Activated T-cell treated with anti-CD3 and anti-CD28 coated beads, Interleukin-2, amount 50 U/mL, for 72 hours (primary cell): Measurements from ENCODE around the gene HMCN2. TPM values are rescaled to one million over a fixed set of nuclear protein-coding genes. Genes with fewer than 3 reads are reported as not detected.

Experiments
- ATAC-seq, 2 donors: fragments of 150-1000 bp; cut with Tn5 transposase; replicated peaks in 1 of 2; 2 replicates each; pipeline ENCODE4 v1.10.0; 2021; ENCODE audit warnings: moderate library complexity in 2 of 2, mild to moderate bottlenecking in 1 of 2
- DNase-seq, 2 donors: peaks; one replicate each; pipeline ENCODE4 v3.0.0; 2021 to 2022; ENCODE audit warnings: mixed read lengths in 1 of 2
- H3K27ac Mint-ChIP-seq: one replicate; pipeline ENCODE4 v1.8.0; 2022; ENCODE audit warnings: mild to moderate bottlenecking, moderate library complexity, mixed read lengths
- H3K27me3 Mint-ChIP-seq: one replicate; pipeline ENCODE4 v1.8.0; 2022; ENCODE audit warnings: low read depth, mixed read lengths
- H3K36me3 Mint-ChIP-seq, 2 donors: one replicate each; pipeline ENCODE4 v1.8.0; 2022; ENCODE audit warnings: mixed read lengths in 2 of 2, mild to moderate bottlenecking in 1 of 2; ENCODE audit not compliant: insufficient read depth in 2 of 2
- H3K4me1 Mint-ChIP-seq: one replicate; pipeline ENCODE4 v1.8.0; 2022; ENCODE audit warnings: low read depth, mixed read lengths
- H3K4me3 Mint-ChIP-seq, 2 donors: one replicate each; pipeline ENCODE4 v1.8.0; 2022; ENCODE audit warnings: mild to moderate bottlenecking in 2 of 2, mixed read lengths in 2 of 2, moderate library complexity in 2 of 2
- H3K9me3 Mint-ChIP-seq, 2 donors: one replicate each; pipeline ENCODE4 v1.8.0; 2022; ENCODE audit warnings: mixed read lengths in 2 of 2
- total RNA-seq, 2 donors: library from RNA; stranded (reverse); gene quantifications; one replicate each; pipeline ENCODE4 v1.2.3, GENCODE V29; 2022

Gene HMCN2
- total RNA-seq, 2 donors from 2014 or later = 0.12 to 0.17 TPM

DNA sequence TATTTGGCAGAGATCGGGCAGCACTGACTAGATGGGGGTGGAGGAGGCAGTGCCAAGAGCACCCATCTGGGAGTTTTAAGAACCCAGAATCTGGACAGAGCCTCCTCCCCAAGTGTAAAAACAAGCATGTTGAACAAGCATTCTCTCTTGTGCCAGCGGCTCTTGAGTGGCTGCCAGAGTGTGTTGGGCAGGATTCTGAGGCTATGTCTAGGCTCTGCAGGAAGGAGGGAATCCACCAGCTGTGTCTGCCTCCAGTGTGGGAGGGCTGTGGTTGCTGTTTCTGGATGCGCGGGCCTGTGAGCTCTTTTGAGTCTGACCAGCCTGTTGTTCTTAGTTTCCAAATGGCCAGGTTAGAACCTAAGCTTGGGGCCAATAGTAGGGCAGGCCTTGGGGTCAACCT, 39.8 kb downstream of the HMCN2 start:
- H3K4me3 Mint-ChIP-seq = no peak overlapping the region
- H3K27me3 Mint-ChIP-seq = peaks cover 2% of the 10 kb centered on the region
- H3K9me3 Mint-ChIP-seq = no peaks in the 10 kb centered on the region
- ATAC-seq = no peak
- no peaks in the 10 kb centered on the region for H3K36me3 Mint-ChIP-seq
- no peaks in the 10 kb centered on the region for H3K4me1 Mint-ChIP-seq
- DNase-seq = no peak
- no peak overlapping the region for H3K27ac Mint-ChIP-seq

DNA sequence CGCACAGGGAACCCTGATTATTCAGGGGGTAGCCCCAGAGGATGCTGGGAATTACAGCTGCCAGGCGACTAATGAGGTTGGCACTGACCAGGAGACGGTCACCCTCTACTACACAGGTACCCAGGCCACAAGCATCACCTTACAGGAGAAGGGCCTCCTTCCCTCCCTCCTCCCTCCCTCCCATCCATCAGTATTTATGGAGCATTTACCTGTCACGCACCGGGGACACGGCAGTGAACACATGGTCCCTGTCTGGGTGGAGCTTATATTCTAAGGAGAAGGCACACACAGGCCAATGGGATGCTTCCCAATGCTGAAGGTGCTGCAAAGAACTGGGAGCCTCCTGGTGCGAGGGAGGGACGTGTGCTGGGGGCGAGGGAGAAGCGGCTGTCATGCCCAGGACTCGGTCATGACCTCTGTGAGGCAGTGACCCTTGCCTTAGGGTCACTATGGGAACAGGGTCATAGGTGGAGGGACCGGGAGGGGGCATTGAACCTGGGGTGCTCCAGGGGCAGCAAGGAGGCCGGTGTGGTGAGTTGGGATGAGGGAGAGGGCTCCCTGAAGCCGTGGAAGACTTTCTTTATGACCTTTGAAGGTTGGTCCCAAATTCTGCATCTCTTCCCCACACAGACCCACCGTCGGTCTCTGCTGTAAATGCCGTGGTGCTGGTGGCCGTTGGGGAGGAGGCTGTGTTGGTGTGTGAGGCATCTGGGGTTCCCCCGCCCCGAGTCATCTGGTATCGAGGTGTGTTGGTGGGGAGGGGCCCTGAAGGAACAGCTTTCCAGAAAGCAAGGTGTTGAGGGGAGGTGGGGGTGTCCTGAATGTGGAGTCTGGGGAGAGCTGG, 41.5 kb downstream of the HMCN2 start:
- H3K4me3 Mint-ChIP-seq = no peak overlapping the region
- no peaks in the 10 kb centered on the region for H3K36me3 Mint-ChIP-seq
- no peak for DNase-seq
- H3K27me3 Mint-ChIP-seq = no peaks in the 10 kb centered on the region
- no peak for ATAC-seq
- H3K27ac Mint-ChIP-seq = no peak overlapping the region
- H3K9me3 Mint-ChIP-seq = no peaks in the 10 kb centered on the region
- H3K4me1 Mint-ChIP-seq = no peaks in the 10 kb centered on the region

DNA sequence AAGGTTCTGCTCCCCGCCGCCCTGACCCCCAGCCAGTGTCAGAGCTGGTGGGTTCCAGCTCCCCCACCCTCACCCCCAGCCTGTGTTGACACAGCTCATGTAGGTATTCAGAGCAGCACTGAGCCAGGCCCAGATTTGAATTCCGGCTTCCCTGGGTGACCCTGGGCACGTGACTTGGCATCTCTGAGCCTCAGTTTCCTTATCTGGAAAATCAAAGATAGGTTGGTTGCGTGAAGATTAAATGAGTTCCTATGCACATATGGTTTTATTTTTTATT, 42.0 kb downstream of the HMCN2 start:
- no peak overlapping the region for H3K27ac Mint-ChIP-seq
- no peaks in the 10 kb centered on the region for H3K9me3 Mint-ChIP-seq
- no peak for DNase-seq
- H3K4me3 Mint-ChIP-seq = no peak overlapping the region
- no peaks in the 10 kb centered on the region for H3K4me1 Mint-ChIP-seq
- H3K36me3 Mint-ChIP-seq = no peaks in the 10 kb centered on the region
- H3K27me3 Mint-ChIP-seq = no peaks in the 10 kb centered on the region
- no peak for ATAC-seq

DNA sequence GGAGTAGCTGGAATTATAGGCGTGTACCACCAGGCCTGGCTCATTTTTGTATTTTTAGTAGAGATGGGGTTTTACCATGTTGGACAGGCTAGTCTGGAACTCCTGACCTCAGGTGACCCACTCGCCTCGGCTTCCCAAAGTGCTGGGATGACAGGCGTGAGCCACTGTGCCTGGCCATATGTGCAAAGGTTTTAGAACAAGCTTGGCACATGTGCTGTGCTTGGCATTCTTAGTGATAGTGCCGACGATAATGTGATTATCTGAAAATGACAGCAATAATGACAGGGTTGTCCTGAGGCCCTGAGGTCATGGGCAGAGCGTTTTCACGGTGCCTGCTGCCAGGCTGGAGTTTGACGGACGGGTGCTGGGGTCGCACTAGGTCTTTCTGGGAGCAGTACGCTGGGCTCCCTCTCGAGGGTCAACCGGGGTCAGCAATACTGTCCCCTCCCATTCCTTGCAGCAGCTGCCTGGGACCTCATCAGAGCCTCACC, 42.6 kb downstream of the HMCN2 start:
- Mint-ChIP-seq H3K4me1 (no peaks in the 10 kb centered on the region), H3K27ac (no peak overlapping the region), H3K4me3 (no peak overlapping the region), H3K9me3 (no peaks in the 10 kb centered on the region), H3K36me3 (no peaks in the 10 kb centered on the region), H3K27me3 (no peaks in the 10 kb centered on the region)
- ATAC-seq (no peak), DNase-seq (no peak)

DNA sequence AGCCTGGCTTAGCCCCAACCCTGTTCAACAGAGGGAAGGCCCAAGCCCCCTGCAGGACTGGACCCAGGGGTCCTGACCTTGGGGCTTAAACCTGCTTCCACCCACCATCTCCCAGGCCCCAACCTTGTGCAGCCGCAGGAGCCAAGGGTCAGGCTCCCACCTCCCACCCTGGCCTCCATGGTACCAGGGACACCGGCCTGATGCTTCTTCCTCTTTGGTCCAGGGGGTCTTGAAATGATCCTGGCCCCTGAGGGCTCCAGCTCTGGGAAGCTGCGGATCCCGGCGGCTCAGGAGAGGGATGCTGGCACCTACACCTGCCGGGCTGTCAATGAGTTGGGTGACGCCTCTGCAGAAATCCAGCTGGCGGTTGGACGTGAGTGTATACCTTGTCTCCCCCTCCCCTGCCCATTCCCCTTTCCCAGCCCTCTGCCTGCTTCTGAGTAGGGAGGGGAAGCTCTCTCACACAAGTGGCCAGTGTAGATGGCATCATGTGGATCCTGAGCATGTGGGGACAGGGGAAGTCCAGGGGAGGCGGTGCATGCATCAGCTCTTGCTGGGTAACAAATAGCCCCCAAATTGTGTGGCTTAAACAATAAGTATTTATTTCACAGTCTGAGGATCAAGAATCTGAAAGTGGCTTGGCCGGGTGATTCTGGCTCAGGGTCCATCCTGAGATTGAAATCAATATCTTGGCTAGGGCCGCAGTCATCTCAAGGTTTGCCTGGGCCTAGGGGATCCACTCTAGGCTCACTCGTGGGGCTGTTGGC, 44.3 kb downstream of the HMCN2 start:
- no peaks in the 10 kb centered on the region for H3K4me1 Mint-ChIP-seq
- no peak for ATAC-seq
- no peaks in the 10 kb centered on the region for H3K36me3 Mint-ChIP-seq
- no peak overlapping the region for H3K27ac Mint-ChIP-seq
- no peak for DNase-seq
- no peaks in the 10 kb centered on the region for H3K27me3 Mint-ChIP-seq
- H3K9me3 Mint-ChIP-seq = no peaks in the 10 kb centered on the region
- no peak overlapping the region for H3K4me3 Mint-ChIP-seq

DNA sequence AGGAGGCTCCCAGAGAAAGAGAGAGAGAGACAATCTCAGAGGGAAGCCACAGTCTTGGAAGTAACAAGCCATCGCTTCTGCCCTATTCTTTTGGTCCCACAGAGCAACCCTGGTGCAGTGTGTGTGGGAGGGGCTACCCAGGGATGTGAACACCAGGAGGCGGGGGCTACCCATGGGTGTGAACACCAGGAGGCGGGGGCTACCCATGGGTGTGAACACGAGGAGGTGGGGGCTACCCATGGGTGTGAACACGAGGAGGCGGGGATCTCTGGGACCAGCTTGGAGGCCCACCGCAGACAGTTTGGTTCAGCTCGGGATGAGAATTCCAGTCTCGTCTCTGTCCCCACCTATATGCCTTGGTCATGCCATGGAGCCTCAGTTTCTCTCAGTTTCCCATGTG, 44.9 kb downstream of the HMCN2 start:
- DNase-seq (no peak), ATAC-seq (no peak)
- Mint-ChIP-seq H3K4me1 (no peaks in the 10 kb centered on the region), H3K4me3 (no peak overlapping the region), H3K9me3 (no peaks in the 10 kb centered on the region), H3K27me3 (no peaks in the 10 kb centered on the region), H3K36me3 (no peaks in the 10 kb centered on the region), H3K27ac (no peak overlapping the region)

DNA sequence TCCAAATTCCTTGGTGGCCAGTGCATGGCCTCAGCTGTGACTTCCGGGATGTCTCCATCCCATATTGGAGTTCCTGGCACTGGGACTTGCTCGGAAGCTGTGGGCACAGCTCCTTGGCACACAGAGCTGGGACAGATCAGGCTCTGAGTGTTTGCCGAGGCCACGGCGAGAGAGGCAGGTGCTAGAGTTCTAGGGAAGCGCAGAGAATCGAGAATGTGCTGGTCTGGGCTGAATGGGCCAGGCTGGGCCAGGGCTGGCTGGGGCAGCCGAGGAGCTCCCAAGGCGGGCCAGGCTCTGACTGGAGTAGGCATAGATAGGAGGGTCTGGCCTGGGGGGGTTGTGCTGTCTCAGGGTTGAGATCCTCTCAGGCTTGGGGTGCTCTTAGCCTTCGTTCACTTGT, 45.4 kb downstream of the HMCN2 start:
- DNase-seq = no peak
- H3K4me1 Mint-ChIP-seq = no peaks in the 10 kb centered on the region
- no peak for ATAC-seq
- no peaks in the 10 kb centered on the region for H3K27me3 Mint-ChIP-seq
- no peaks in the 10 kb centered on the region for H3K36me3 Mint-ChIP-seq
- H3K4me3 Mint-ChIP-seq = no peak overlapping the region
- H3K27ac Mint-ChIP-seq = no peak overlapping the region
- H3K9me3 Mint-ChIP-seq = no peaks in the 10 kb centered on the region

DNA sequence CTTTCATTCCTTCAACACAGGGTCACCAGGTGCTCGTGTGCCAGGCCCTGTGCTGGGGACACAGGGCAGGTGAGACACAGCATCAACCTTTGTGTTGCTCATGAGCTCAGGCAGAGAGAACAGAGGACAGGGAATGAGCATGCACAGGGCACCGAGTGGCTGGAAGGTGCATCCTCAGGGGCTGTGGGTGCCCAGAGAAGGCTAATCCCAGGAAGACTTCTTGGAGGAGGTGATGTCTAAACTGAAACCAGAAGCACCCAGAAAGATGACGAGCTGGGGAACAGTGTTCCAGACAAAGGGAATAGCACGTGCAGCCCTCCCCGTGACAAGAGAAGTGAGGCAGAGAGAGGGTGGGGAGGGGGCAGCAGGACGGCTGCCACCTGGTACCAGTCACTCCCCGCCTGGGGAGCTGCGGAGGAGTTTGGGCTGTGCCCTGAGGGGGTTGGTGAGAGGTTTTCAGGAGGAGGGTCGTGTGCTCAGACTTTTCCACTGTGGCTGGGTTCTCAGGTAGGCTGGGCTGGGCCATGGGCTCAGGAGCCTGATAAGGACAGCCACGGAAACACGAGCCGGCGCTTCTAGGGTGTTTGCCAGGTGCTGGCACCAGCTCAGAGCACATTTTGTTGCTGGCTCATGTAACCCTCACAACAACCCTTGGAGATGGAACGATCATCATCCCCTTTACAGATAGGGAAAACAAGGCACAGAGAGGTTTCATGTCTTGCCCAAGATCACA, 46.0 kb downstream of the HMCN2 start:
- Mint-ChIP-seq H3K4me1 (no peaks in the 10 kb centered on the region), H3K4me3 (no peak overlapping the region), H3K27me3 (no peaks in the 10 kb centered on the region), H3K9me3 (no peaks in the 10 kb centered on the region), H3K27ac (no peak overlapping the region), H3K36me3 (no peaks in the 10 kb centered on the region)
- ATAC-seq (no peak), DNase-seq (no peak)

GRCh38 chr9:130313103-130313858, 47.7 kb downstream of the HMCN2 start:
- no peaks in the 10 kb centered on the region for H3K9me3 Mint-ChIP-seq
- peaks cover 11% of the 10 kb centered on the region for H3K27me3 Mint-ChIP-seq
- no peak overlapping the region for H3K27ac Mint-ChIP-seq
- no peaks in the 10 kb centered on the region for H3K36me3 Mint-ChIP-seq
- ATAC-seq = no peak
- H3K4me3 Mint-ChIP-seq = no peak overlapping the region
- DNase-seq = no peak
- no peaks in the 10 kb centered on the region for H3K4me1 Mint-ChIP-seq

DNA sequence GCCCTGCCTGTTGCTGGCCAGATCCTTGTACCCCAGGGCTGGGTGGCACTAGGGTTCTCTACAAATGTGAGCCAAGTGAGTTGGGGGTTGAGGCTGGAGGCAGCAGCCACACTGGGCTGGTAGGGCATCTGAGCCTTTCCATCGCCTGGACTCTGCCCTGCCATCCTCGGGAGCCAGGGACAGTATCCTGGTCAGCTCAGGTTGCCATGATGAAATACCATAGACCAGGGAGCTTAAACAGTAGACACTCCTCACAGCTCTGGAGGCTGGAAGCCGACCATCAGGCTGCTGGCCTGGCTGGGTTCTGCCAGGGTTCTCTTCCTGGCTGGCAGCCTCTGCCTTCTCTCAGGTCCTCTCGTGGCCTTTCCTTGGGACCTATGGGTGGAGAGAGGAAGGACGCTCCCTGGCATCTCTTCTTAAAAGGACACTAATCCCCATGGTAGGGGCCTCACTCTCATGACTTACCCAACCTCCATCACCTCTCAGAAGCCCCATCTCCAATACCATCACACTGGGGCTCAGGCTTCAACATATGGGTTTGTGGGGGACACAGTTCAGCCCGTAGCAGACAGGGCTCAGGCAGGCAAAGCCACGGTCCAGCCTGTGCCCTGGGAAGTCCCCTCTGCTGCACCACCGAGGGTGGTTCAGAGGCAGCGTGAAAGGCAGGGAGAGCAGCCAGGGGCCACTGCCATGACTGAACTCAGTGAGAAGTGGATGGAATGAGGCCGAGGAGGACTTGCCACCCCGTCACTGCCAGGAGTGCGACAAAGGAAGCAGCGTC, 50.1 kb downstream of the HMCN2 start:
- Mint-ChIP-seq H3K27me3 (peaks cover 14% of the 10 kb centered on the region), H3K4me3 (no peak overlapping the region), H3K4me1 (no peaks in the 10 kb centered on the region), H3K9me3 (no peaks in the 10 kb centered on the region), H3K27ac (no peak overlapping the region), H3K36me3 (no peaks in the 10 kb centered on the region)
- no peak for ATAC-seq
- DNase-seq = no peak

- Mint-ChIP-seq H3K9me3 (no peaks in the 10 kb centered on the region), H3K27ac (no peak overlapping the region), H3K4me1 (no peaks in the 10 kb centered on the region), H3K27me3 (peaks cover 22% of the 10 kb centered on the region), H3K4me3 (no peak overlapping the region), H3K36me3 (no peaks in the 10 kb centered on the region)
- ATAC-seq = no peak
- no peak for DNase-seq
These were observed 50.9 kb downstream of the HMCN2 start for GRCh38 chr9:130316430-130316829.

DNA sequence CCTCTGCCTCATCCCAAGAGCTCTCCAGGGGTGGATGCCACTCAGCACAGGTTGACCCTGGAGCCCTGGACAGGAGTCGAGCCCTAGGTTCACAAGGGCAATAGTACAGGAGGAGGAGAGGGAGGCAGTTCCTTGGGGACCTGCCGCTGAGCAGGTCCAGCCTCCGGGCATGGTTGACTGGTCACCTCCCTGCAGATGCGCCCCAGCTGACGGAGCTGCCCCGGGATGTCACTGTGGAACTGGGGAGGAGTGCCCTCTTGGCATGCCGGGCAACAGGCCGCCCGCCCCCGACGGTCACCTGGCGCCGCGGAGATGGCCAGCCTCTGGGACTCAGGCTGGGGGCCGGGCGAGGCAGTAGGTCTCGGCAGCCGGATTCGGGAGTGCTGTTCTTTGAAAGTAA, 53.7 kb downstream of the HMCN2 start:
- H3K36me3 Mint-ChIP-seq = no peaks in the 10 kb centered on the region
- H3K27me3 Mint-ChIP-seq = peaks cover 31% of the 10 kb centered on the region
- no peaks in the 10 kb centered on the region for H3K4me1 Mint-ChIP-seq
- DNase-seq (no peak), ATAC-seq (no peak)
- no peak overlapping the region for H3K4me3 Mint-ChIP-seq
- no peaks in the 10 kb centered on the region for H3K9me3 Mint-ChIP-seq
- no peak overlapping the region for H3K27ac Mint-ChIP-seq
